Endothelial cell (in vitro differentiated cells): ENCODE data around the gene SURF1. TPM values are rescaled to one million over a fixed set of nuclear protein-coding genes. Genes with fewer than 3 reads are reported as not detected.

Source experiments
- DNase-seq: peaks from one replicate; pipeline ENCODE4 v3.0.0; 2021; ENCODE audit warnings: low spot score
- H3K27ac Mint-ChIP-seq: one replicate; pipeline ENCODE4 v1.8.0; 2021; ENCODE audit warnings: mixed read lengths, inconsistent platforms; ENCODE audit not compliant: unreplicated experiment
- H3K27me3 Mint-ChIP-seq: one replicate; pipeline ENCODE4 v1.8.0; 2021; ENCODE audit warnings: mild to moderate bottlenecking, moderate library complexity, mixed read lengths, inconsistent platforms; ENCODE audit not compliant: unreplicated experiment
- H3K36me3 Mint-ChIP-seq: one replicate; pipeline ENCODE4 v1.8.0; 2021; ENCODE audit warnings: mild to moderate bottlenecking, low read depth, mixed read lengths, inconsistent platforms; ENCODE audit not compliant: unreplicated experiment
- H3K4me1 Mint-ChIP-seq: one replicate; pipeline ENCODE4 v1.8.0; 2021; ENCODE audit warnings: mild to moderate bottlenecking, mixed read lengths, inconsistent platforms; ENCODE audit not compliant: unreplicated experiment
- H3K4me3 Mint-ChIP-seq: one replicate; pipeline ENCODE4 v1.8.0; 2021; ENCODE audit warnings: mild to moderate bottlenecking, mixed read lengths, inconsistent platforms; ENCODE audit not compliant: unreplicated experiment
- H3K9me3 Mint-ChIP-seq: one replicate; pipeline ENCODE4 v1.8.0; 2021; ENCODE audit warnings: mixed read lengths, inconsistent platforms; ENCODE audit not compliant: unreplicated experiment
- total RNA-seq: library from RNA; stranded (reverse); fragmentation: NEBNext Ultra II Directional; extraction: Animal tissue kit (Norgen Biotek cat#: 25700); gene quantifications from one replicate; pipeline ENCODE4 v1.2.1, GENCODE V29; 2021; ENCODE audit not compliant: unreplicated experiment
- TF ChIP-seq, protein P1 (sequence below): fragments of 200-600 bp; sonication (generic); IDR thresholded peaks from one replicate; pipeline ENCODE4 v1.5.0; 2021; ENCODE audit warnings: antibody characterized with exemption; ENCODE audit not compliant: unreplicated experiment

Gene SURF1
- total RNA-seq, 1 donor from 2014 or later, result 36.2 TPM

DNA sequence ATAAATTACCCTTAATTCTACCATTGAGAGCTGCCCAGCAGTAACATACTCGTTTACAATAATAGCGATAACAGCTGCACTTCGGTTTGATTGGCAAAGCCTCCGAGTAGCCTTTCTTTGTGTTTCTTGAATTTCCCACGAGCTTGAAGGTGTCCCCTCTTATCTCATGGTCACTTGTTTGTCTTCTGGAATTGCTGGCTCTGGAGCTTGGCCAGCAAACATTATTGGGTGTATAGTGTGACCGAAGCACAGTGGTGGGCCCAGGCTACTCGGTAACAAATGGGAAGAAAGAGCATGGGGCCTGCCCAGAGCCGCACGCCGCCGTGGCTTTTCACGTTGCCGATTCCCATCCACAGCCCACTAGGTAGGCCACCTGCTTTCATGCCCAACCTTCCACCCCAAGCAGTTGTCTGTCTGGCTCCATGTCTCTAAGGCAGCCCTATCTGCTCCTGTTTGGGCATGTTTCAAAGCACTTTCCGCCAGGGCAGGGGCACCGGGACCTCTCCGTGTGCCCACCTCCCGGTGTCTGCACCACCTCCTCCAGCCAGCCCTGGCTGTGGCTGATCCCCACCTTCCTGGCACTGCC, 28.5 kb upstream of the SURF1 start:
- H3K9me3 Mint-ChIP-seq, result no peaks in the 10 kb centered on the region
- no peaks in the 10 kb centered on the region for H3K36me3 Mint-ChIP-seq
- TF ChIP-seq, protein P1, sequence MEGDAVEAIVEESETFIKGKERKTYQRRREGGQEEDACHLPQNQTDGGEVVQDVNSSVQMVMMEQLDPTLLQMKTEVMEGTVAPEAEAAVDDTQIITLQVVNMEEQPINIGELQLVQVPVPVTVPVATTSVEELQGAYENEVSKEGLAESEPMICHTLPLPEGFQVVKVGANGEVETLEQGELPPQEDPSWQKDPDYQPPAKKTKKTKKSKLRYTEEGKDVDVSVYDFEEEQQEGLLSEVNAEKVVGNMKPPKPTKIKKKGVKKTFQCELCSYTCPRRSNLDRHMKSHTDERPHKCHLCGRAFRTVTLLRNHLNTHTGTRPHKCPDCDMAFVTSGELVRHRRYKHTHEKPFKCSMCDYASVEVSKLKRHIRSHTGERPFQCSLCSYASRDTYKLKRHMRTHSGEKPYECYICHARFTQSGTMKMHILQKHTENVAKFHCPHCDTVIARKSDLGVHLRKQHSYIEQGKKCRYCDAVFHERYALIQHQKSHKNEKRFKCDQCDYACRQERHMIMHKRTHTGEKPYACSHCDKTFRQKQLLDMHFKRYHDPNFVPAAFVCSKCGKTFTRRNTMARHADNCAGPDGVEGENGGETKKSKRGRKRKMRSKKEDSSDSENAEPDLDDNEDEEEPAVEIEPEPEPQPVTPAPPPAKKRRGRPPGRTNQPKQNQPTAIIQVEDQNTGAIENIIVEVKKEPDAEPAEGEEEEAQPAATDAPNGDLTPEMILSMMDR, result no peak
- no peak for DNase-seq
- H3K4me1 Mint-ChIP-seq, result no peaks in the 10 kb centered on the region
- no peak overlapping the region for H3K4me3 Mint-ChIP-seq
- peaks cover 2% of the 10 kb centered on the region for H3K27me3 Mint-ChIP-seq
- H3K27ac Mint-ChIP-seq, result no peak overlapping the region

DNA sequence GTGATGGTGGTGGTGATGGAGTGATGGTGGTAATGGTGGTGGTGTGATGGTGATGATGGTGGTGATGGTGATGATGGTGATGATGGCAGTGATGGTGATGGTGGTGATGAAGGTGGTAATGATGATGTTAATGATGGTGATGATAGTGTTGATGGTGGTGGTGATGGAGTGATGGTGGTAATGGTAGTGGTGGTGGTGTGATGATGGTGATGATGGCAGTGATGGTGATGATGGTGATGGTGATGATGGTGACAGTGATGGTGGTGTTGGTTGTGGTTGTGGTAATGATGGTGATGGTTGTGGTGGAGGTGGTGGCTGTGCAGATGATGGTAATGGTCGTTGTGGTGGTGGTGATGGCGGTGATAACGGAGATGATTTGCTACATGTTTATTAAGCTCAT, 27.2 kb upstream of the SURF1 start:
- Mint-ChIP-seq H3K4me1 (peaks cover 5% of the 10 kb centered on the region), H3K4me3 (no peak overlapping the region), H3K27me3 (peaks cover 2% of the 10 kb centered on the region), H3K9me3 (no peaks in the 10 kb centered on the region), H3K27ac (no peak overlapping the region), H3K36me3 (no peaks in the 10 kb centered on the region)
- TF ChIP-seq, protein P1, result no peak
- no peak for DNase-seq

DNA sequence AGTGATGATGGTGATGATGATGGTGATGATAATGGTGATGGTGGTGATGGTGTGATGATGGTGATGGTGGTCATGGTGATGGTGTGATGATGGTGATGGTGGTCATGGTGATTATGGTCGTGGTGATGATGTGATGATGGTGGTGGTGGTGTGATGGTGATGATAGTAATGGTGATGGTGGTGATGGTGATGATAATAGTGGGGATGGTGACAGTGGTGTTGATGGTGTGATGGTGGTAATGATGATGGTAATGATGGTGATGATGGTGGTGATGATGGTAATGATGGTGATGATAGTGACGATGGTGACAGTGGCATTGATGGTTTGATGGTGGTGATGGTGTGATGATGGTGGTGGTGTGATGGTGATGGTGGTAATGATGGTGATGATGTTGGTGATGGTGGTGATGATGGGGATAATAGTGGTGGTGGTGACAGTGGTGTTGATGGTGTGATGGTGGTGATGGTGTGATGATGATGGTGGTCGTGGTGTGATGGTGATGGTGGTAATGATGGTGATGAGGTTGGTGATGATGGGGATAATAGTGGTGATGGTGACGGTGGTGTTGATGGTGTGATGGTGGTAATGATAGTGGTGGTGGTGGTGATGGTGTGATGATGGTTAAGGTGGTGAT, 26.3 kb upstream of the SURF1 start:
- Mint-ChIP-seq H3K4me1 (peaks cover 5% of the 10 kb centered on the region), H3K27me3 (peaks cover 2% of the 10 kb centered on the region), H3K36me3 (no peaks in the 10 kb centered on the region), H3K27ac (no peak overlapping the region), H3K9me3 (no peaks in the 10 kb centered on the region), H3K4me3 (no peak overlapping the region)
- TF ChIP-seq, protein P1, result no peak
- no peak for DNase-seq

GRCh38 chr9:133380734-133381133, 24.4 kb upstream of the SURF1 start:
- Mint-ChIP-seq H3K4me3 (no peak overlapping the region), H3K4me1 (peaks cover 5% of the 10 kb centered on the region), H3K27ac (no peak overlapping the region), H3K36me3 (no peaks in the 10 kb centered on the region), H3K27me3 (no peaks in the 10 kb centered on the region), H3K9me3 (no peaks in the 10 kb centered on the region)
- DNase-seq, result no peak
- TF ChIP-seq, protein P1, result no peak
